NCI-H1694 (cell line): Measurements from ENCODE around the gene DNAH11.

ENCODE experiments used
- DNase-seq: peaks from one replicate; lab custom pipeline; 2025; lab: John Stamatoyannopoulos, UW

DNAH11 gene

DNA sequence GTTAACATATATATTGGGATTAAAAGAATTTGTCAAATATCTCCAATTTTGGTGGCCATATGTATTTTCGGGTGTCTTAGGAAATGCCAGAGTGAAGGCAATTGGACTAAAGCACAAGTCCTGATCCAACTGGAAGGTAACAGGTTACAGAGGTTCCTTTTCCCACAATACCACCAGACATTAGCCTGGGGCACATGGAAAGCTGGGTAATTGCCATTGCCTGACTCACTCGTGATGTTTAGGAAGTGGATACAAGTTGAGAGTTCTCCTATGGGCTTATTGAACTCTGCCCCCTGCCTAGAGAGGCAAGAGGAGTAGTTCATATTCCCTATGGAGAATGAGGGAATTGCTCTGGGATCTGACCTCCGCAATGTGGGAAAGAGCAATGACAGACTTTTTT lies 5.7 kb downstream of the DNAH11 start:
- no peak for DNase-seq

DNA sequence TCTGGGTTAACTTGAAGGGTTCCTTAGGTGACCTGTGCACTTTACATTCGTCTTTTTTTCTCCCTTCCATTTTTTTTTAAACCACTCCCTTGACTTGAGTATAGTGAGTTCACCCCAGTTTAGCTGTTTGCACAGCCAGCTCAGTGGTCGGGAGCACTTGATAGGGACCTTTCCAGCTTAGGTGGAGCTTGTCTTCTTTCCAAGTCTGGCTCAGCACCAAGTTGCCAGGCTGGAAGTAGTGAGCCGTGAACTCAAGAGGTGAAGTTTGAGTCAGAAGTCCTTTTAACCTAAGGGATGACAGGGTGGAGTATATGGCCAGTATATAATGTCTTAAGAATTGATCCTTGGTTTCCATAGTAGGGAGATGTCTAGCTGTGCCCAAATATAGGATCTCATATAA lies 7.2 kb downstream of the DNAH11 start:
- DNase-seq, result no peak

DNA sequence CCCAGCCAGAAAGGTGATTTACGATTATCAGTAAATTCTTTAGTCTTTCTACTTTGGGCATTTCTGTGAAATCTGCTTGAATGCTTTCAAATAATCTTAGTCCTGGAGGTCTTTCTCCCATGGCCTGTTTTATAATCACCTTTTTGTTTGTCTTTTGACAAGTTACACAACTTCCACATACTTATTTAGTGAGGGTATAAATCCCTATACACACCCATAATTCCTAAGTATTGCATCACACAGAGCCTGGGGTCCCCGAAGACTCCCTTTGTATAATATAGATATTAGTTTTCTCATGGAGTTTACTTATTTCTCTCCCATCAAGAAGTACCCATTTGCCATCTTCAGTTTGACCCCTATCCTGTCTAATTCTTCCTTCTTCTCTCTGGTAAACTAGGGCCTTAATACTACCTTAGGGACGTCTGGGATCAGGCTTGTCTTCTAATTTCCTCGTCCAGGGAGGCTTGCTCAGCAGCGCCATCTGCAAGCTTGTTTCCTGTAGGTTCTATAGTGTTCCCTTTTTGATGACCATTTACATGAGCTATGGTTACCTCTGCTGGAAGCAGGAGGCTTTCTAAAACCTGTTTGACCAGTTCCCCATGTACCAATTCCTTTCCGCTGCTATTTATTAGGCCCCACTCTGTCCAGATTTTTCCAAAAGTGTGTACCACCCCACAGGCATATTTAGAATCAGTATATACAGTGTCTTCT lies 8.1 kb downstream of the DNAH11 start:
- DNase-seq, result no peak

DNA sequence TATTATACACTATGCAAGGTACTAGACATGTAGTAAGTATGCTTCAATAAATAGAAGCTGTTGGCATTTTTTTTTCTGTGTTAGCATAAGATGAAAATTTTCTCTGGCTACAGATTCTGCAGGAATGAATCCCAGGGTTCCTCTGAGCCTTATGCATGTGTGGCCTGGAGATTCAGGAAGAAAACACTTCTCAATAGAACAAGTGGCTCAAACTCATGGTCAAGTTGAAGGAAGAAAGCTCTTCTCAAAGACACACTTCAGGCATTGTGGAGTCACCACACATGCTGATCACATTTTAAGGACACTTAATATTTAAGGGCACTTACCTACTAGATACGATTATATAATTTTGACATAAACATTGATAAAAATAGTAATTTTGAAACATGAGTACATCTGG lies 19.5 kb downstream of the DNAH11 start:
- no peak for DNase-seq

DNA sequence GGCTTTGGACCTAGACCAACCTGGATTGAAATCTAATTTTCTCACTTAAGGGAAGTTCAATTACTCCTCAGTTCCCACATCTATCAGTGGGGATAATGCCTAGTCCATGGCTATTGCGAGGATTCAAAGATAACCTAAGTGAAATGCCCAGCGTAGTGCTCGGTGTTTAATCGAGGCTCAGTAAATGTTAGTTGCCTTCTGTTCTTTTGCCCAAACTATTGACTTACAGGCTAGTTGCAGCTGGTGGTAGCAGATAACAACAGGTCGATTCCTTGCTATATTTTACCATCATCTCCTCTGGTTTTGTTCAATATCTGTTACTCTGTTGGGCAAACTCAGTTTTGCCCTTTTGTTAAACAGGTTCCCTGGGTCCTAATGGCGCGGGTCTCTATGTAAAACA lies 22.8 kb downstream of the DNAH11 start:
- no peak for DNase-seq

DNA sequence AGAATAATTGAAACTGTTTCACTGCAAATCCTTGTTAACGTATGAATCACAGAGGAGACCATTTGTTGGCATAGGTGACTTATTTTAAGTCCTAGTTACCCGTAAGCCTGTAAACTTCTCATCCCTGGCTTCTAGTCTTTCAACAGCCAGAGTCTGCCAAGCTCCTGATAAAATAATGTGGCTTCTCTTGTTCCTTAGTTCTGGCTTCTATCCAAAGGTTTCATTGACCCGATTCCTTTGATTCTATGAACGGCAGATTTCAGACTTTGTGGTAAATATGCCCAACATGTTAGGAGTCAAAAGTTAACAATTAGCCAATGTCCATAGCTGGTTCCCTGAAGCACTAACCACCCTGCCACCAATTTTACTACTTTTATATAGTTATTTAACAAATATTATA lies 23.3 kb downstream of the DNAH11 start:
- DNase-seq, result no peak

DNA sequence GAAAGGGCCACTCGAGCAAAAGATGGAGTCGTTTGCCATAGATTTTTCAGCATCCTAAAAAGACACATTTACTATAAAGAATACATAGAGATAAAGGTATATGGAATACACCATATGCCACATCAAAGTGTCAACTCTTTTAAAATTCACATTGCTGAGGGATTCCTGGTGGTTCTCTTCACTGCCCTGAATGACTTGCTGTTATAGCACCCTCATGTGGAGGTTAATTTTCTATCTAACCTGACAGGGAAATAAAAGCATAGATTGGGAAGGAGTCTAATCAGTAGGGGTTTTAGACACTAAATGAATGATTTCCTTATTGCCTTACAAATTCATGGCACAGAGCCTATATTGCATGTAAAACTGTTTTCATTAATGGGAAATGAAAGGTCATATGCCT lies 25.9 kb downstream of the DNAH11 start:
- no peak for DNase-seq

DNA sequence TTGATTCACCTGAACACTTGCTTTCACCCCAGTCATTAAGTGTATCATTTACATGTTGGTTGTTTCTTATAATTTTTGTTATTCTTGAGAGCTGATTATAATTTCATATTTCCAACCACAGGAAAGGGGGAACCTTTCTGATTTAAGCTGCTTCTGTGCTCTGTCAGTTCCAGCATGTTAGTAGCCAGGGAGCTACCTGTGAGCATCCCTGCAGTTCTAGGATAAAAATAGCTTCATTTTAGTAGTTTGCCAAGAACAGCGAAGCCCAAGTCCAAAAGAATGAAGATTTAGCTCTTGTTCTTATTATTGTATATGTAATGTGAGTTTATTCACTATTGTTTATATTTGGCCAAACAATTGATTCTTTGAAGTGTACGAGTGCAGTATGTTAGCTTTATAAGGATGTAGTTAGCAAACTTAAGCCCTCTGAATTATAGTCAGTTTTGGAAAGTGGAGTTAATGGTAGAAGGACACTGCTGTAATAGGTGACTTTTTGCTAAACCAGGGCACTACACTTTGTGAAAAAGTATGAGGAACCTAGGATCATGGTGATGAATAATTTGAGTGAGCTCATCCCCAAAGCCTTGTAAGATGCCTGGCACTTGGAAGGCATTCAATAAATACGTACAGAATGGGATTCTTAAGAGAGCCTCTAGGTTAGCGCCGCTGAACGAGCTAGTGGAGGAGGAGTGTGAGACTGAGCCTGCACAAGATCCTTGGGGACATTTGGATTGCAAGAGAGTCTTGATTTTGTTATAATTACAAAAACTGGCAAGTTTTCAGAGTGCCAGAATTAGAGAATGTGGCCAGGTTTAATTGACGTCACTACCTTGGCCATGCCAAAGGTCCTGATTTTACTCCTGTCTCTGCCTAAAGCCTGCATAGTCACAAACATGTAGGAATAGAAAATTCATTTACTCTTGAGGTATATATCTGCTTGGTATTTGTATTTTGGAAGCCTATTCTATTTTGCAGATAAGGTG lies 29.8 kb downstream of the DNAH11 start:
- DNase-seq, result no peak

DNA sequence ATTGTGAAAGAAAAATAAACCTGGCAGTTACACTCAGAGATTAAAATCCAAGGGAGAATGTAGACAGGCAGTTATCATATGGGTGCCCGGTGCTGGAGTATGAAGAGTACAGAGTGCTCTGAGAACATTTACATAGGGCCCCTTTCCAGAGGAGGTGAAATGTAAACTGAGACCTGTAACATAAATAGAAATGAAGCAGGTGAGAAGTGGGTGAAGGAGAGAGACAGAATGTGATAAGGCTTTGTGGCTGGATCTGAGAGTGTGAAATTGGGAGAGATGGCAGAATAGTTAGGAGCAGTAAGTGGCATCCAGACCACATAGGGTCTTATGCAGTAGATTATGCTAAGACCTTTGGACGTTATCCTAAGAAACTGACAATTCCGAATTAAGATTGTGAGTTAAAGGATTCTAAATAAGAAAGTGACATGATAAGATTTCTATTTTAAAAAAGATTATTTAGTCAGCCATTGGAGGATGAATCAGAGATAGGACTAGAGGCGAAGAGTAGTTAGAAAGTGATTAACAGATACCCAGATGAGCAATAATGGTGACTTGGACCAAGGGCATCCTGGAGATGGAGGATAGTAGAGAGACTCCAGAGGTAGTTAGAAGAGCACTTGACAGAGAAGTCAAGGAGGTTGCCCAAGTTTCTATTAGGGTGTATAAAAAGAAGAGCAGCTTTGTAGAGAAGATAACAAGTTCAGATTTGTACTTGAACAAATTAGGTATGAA lies 36.7 kb downstream of the DNAH11 start:
- DNase-seq, result no peak

DNA sequence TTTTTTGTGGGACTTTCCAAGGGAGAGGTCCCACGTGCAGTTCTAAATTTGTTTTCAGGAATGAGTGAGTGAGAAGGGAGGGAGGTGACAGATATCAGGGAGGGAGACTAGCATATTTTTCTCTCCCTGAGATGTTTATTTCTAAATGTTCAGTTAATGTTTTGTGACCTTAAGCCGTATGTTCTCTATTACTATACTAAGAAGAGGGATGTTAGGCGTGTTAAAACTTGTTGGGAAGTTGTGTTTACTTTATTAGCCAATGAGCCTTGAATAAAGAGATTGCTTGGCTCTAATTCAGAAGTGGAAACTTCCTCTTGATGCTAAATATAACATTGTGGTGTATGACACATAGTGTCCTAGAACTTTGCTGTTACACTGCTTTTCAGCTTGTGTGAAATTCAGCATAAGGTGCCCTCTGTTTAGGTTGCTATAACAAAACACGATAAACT lies 37.3 kb downstream of the DNAH11 start:
- DNase-seq, result no peak

DNA sequence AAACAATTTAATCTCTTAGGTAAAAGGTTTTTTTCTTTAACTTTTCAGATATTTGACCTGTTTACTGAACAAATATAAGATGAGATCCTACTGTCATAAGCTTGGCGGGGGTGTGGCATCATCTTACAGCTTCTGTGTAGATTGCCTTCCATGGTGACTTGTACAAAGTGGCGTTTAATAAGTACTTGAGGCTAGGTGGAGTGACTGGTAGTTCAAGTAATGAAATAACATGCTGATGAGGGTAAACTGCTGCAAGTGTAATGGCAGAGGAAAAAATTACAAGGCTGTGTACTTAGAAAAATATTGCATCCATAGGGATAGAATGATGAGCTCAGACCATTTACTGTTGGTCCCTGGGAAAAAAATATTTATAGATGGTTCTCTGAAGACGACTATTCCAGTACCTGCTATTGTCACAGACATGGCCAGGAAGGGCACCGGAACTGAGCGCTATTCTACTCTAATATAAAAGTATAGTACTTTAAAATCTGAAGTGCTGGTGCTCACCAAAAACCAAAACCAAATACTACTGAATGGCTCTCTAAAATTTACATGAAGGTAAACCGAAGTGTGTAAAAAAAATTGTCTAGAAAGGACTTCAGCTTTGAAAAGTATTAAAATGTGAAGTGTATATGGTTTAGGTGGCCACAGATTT lies 42.4 kb downstream of the DNAH11 start:
- no peak for DNase-seq

DNA sequence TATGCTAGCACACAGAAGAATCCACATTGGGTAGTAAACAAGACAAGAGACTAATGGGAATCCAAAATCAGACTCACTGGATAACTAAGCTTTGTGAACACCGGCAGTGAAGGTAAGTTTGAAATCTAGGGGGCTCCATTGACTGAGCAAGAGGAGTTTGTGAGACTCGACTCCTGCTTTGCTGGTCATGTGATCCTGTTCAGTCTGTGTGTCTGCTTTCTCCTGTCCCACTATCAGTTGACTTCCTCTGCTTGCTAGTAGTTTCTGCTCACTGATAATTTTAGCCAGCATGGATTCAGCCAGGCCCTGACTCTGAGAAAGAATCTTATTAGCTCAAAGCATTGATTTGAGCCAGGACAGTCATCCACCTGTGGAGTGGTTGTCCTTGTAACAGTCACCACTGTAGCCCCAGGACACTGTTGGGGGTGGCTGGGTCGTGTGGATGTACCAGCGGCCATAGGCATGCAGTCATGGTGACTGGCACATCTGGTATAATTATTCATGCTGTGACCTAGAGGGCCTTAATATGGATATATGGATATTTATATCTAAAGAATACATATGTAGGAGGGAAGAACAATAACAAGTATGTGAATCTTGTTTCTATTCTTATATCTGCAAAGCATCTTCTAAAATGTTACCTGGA lies 44.4 kb downstream of the DNAH11 start:
- DNase-seq, result no peak

DNA sequence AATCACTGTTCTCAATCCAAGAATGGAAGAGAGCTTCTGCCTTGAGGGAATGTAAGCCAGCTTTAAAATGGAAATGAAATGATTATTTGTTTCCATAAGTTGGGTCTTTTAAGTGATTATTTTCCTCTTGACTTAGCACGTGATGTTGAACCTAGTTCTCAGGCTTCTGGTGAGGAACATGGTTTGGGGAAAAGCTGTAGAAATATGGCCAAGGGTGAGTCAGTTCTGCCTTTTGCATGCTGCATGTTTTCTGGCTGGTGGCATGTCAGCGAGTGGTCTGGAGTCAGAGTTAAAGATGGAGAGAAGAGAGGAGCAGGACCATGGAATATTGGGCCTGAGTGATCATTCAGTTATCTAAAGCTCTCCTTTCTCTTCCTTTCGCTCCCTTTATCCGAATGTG lies 54.0 kb downstream of the DNAH11 start:
- DNase-seq, result no peak

DNA sequence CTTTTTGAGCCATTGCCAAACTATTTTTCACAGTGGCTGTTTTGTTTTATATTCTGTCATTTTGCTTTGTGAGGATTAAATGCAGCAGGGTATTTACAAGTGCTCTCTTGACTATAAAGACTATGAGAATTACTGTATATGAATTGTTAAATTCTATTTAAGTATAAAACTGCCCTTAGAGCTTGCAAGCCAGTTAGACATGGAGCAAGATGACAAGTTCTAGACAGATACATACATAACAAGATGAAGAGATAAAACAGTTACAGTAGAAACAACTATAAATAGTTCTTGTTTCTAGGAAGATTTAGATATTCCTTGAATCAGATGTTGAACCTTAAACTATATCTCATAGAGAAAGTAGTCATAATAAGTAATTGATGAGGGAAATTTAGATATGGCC lies 60.6 kb downstream of the DNAH11 start:
- no peak for DNase-seq

DNA sequence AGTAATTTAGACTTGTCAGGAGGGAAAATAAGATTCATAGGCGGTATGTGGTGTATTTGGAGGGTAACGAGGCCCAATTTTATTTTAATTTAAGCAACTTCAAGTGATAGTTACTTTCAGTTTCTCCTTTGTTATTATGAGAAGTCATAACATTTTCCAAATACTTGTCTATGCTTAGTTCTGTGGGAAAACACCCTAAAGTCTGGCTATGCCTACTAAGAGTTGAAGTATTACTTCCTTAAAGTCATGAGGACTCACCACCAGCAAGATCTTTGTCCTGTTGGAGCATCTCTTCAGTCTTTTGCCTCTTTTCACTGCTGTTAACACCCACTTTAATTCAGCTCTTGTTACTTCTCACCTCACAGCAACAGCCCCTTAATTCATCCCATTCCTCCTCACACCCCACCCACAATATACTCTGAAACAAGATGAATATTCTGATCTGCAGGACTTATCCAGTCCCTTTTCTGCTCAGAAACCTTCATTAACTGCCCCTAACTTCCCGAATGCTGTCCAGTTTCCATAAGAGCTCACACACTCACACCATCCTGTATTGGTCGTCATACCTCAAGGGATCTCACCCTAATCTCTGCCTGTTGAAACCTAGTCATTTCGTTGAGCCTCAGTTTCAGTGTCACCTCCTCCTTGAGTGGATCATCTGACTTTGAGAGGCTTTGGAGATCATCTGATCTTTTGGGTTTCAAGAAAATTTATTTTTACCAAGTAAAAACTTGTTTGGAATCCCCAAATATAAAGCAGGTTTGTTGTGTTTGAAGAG lies 61.3 kb downstream of the DNAH11 start:
- no peak for DNase-seq

DNA sequence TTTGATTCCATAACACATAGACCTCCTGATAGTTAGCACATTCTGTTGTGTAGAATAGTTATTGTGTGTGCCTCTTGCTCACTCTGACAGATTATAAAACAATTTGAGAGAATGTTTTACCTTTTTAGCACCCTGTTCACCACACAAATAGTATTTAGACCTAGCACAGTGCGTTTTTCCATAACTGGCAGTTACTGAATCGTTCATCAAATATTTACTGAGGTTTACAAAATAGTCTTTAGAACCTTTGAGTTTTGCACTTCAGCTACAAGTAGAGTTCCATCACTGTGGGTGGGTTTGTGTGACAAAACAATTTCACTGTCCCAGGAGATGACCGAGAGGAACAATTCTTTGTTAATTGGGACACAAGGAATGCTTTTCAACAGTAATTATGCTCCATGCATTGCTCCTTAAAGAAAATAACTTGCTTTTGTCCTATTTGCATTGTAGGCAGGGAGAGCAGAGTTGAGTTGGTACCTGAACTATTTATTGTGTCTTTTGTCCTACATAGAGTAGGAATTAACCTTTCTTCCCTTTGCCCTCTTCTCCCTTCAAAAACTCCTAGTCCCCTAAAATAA lies 62.3 kb downstream of the DNAH11 start:
- no peak for DNase-seq

DNA sequence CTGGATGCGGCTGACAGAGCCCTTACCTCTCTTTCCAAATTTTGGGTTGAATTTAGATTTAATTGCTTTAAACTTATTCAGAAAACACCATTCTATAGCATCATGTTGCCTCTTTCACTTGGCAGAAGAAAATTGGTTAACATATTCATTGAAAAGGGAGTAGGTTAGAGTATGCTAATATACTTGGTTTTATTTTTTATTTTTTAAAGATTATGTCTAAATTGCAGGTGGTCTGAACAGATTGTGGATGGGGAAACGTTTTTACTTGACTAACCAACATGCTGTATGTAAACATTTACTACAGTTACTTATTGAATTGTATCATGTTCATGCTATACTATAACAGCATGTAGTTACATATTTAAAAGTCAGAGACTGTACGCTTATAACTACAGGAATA lies 65.6 kb downstream of the DNAH11 start:
- no peak for DNase-seq

DNA sequence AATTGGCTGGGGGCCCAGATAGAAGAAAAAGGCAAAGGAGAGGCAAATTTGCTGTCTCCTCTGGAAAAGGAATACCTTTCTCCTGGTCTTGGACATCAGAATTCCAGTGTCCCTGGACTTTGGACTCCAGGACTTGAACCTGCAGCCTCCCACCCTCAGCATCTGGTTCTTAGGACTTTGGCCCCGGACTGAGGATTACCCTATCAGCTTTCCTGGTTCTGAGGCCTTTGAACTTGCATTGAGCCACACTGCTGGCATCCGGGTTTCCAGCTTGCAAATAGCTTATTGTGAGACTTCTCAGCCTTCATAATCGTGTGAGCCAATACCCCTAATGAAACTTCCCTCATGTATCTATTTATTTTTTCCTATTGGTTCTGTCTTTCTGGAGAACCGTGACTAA lies 68.3 kb downstream of the DNAH11 start:
- no peak for DNase-seq

DNA sequence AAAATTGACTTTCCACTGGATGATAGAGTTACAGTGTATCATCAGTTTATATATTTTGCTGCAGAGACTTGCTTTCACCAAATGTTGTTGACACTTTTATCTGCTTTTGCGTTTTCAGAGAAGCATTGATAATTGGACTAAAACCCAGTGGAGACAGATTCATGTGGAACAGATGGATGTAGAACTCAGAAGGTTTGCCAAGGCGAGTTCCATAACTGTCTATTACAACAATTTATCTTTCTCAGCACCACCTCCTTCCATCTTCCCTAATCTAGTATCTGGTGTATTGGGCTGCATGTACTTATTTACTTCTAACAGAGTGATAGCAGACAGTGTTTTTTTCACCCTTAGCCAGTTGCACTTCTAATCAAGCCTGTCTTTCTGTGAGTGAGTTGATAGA lies 73.3 kb downstream of the DNAH11 start:
- no peak for DNase-seq

DNA sequence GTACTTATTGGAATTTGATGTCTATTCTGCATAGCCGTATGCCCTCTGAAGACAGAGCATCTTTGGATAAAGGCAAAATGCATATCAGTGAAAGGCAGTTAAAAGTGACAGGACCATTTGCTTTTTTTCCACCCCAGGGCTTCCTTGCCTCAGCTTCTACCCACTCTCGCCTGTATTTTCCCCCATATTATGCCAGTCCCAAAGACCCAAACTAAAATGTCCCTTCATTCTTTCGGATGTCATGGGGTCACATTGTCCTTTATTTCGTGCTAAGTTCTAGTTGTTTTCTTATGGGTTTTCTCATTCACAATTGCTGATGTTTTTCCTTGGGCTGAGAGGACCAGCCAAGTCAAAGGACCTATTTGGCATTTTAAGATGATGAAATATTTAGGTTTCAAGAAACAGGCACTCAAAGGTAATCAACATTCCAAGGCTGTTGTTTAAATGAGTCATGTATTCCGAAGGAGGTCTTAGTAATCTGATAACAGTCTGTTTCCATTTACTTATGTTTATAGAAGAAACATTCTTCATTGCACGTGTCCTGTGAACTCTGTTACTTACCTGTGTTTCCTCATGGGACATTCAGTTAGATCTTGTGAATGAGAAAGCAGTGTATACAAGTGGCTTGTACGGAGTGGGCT lies 74.1 kb downstream of the DNAH11 start:
- DNase-seq, result no peak
